ENCODE results near the gene CCDC66.

DNA sequence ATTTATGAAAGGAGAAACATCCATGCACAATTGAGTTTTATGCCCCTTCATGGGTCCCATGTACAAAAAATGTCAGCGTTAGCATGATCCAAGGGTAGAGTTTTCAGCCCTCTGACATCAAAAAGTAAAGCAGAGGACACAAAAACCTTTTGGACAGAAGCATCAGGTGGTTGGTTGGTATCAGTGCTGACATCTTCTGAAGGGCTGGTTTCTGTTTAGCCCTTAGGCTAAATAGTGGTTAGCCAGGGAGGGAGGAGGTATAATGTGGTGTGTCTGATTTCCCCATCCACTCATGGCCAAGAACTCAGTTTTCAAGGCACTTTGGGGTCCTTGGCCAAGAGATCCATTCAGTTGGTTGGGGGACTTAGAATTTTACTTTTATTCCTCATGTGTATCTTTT, 16.5 kb downstream of the CCDC66 start:
- TF ChIP-seq GATA3 (IDR thresholded peaks at IDR 0.05; ENCODE audit: low read depth, low read length), result no peak
- TF ChIP-seq GATA2 (IDR thresholded peaks at IDR 0.05; ENCODE audit: low read depth, low read length), result no peak

Measured in SH-SY5Y (cell line).